Thymus (tissue), 11 donors: ENCODE data around the gene SPATS2. TPM values are rescaled to one million over a fixed set of nuclear protein-coding genes. Genes with fewer than 3 reads are reported as not detected.

Source experiments
- DNase-seq, 9 donors: peaks; one replicate each; pipeline ENCODE4 v3.0.0-alpha.2; 2013; ENCODE audit warnings: low spot score in 9 of 9, low read depth in 6 of 9, missing footprints in 1 of 9
- H3K27ac ChIP-seq, 2 donors: one replicate each; pipeline ENCODE4 v1.5.1; 2013; ENCODE audit warnings: control low read depth in 1 of 2, low read depth in 1 of 2, low read length in 1 of 2, mild to moderate bottlenecking in 1 of 2, moderate library complexity in 1 of 2
- H3K27me3 ChIP-seq, 2 donors: one replicate each; pipeline ENCODE4 v1.5.1; 2013; ENCODE audit warnings: low read length in 1 of 2; ENCODE audit not compliant: control insufficient read depth in 2 of 2, insufficient read depth in 1 of 2
- H3K36me3 ChIP-seq, 2 donors: one replicate each; pipeline ENCODE4 v1.5.1; 2013; ENCODE audit warnings: low read length in 1 of 2, mild to moderate bottlenecking in 1 of 2, moderate library complexity in 1 of 2; ENCODE audit not compliant: control insufficient read depth in 2 of 2, insufficient read depth in 2 of 2
- H3K4me1 ChIP-seq, 2 donors: one replicate each; pipeline ENCODE4 v1.5.1; 2013; ENCODE audit warnings: low read length in 2 of 2; ENCODE audit not compliant: control insufficient read depth in 2 of 2, insufficient read depth in 2 of 2
- H3K4me3 ChIP-seq, 2 donors: one replicate each; pipeline ENCODE4 v1.5.1; 2013; ENCODE audit warnings: low read length in 2 of 2, control low read depth in 1 of 2, mild to moderate bottlenecking in 1 of 2
- H3K9me3 ChIP-seq, 2 donors: one replicate each; pipeline ENCODE4 v1.5.1; 2013; ENCODE audit warnings: low read length in 1 of 2, mild to moderate bottlenecking in 1 of 2; ENCODE audit not compliant: control insufficient read depth in 2 of 2, insufficient read depth in 1 of 2
- WGBS: extraction: QIAGEN DNeasy Blood & Tissue Kit; methylation state at CpG from one replicate; pipeline ENCODE4 v1.1.7; 2013; 5-methylcytosine and 5-hydroxymethylcytosine counted together
- polyA plus RNA-seq: library from polyadenylated mRNA; stranded (reverse); fragments of 200-250 nt; gene quantifications from one replicate; pipeline ENCODE4 v1.2.3, GENCODE V29; 2013
- total RNA-seq: library from RNA; stranded (reverse); fragments of 120-200 nt; gene quantifications from one replicate; pipeline ENCODE4 v1.2.4, GENCODE V29; 2013
- donor health status: healthy.

The SPATS2 gene
- total and polyA plus RNA-seq, 2 donors, result 14.2 to 15.3 TPM

GRCh38 chr12:49334226-49334625 lies 33.0 kb upstream of the SPATS2 start:
- peaks cover 19 to 25% of the 10 kb centered on the region in 2 donors for H3K36me3 ChIP-seq
- WGBS, result 29% methylated on average over 19 of the region's 19 CpGs
- DNase-seq, result no peak
- H3K4me3 ChIP-seq, result no peak overlapping the region
- H3K27ac ChIP-seq, result no peak overlapping the region
- H3K4me1 ChIP-seq, result peaks cover 0 to 23% of the 10 kb centered on the region in 2 donors
- peaks cover 2 to 11% of the 10 kb centered on the region in 2 donors for H3K9me3 ChIP-seq
- peaks cover 65 to 89% of the 10 kb centered on the region in 2 donors for H3K27me3 ChIP-seq

DNA sequence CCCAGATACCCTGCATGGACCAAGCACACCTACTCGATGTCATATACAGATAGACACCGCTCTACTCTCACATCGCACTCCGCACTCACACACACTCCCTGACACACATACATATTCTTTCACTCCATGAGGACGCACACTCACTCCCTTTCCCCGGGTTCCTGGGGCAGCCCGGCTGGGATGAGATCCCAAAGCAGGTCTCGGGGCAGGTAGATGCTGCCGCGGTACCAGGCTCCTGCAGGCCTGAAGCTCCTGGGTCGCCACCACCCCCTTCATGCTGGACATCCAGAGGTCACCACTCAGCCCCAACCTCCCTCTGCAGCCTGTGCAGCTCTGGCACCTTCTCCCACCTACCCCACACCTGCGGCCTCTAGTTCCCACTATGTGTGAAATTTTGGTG lies 32.6 kb upstream of the SPATS2 start:
- Histone ChIP-seq H3K36me3 (peaks cover 15 to 22% of the 10 kb centered on the region in 2 donors), H3K27ac (no peak overlapping the region), H3K9me3 (peaks cover 2 to 11% of the 10 kb centered on the region in 2 donors), H3K27me3 (peaks cover 68 to 94% of the 10 kb centered on the region in 2 donors), H3K4me1 (peaks cover 0 to 23% of the 10 kb centered on the region in 2 donors), H3K4me3 (no peak overlapping the region)
- WGBS, result 56% methylated on average over 12 of the region's 12 CpGs
- no peak for DNase-seq

DNA sequence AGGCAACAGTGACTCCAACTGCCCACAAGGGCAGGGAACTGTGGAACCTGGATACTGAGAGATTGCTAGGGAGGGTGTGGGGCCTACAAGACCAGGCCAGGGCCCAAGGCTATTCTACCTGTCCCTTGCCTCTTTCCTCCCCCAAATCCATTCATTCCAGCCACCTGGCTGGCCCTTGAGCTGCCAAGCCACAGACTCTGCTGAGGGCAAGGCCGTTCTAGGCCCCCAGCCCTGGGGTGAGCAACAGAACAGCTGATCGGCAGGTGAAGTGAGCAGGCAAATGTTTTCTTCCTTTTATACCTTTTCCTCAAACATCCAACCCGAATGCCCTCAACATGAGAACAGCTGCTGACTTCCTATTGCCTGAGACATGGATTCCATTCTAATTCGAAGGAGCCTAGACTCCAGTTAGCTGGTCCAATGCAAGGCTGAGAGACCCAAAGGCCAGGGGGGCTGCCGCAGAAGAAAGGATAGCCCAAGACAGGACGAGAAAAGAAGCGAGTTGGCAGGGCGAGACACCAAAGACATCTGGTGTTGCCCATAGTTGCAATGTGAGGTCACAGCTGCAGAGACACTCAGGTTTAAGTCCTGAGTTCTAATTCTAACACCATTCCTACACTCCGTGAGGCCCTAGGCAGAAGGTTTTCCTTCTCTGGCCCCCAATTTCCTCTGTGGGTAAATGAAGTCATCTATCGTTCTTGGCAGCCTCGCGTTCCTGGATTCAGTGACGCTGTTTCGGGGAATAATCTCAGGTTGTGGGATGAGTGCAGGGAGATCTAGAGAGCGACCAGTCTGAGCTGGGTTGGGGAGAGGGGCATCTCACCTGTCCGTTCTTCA lies 31.9 kb upstream of the SPATS2 start:
- WGBS, result 49% methylated on average over 16 of the region's 16 CpGs
- Histone ChIP-seq H3K27ac (no peak overlapping the region), H3K9me3 (peaks cover 2 to 11% of the 10 kb centered on the region in 2 donors), H3K27me3 (peaks cover 75 to 99% of the 10 kb centered on the region in 2 donors), H3K4me3 (no peak overlapping the region), H3K36me3 (peaks cover 9 to 15% of the 10 kb centered on the region in 2 donors), H3K4me1 (peaks cover 0 to 23% of the 10 kb centered on the region in 2 donors)
- DNase-seq, result no peak

GRCh38 chr12:49335955-49336644 lies 31.2 kb upstream of the SPATS2 start:
- DNase-seq, result no peak
- WGBS, result 14% methylated on average over 72 of the region's 72 CpGs
- Histone ChIP-seq H3K4me3 (no peak overlapping the region), H3K27ac (no peak overlapping the region), H3K9me3 (peaks cover 2 to 11% of the 10 kb centered on the region in 2 donors), H3K4me1 (peaks cover 0 to 23% of the 10 kb centered on the region in 2 donors), H3K27me3 (peaks cover 82 to 100% of the 10 kb centered on the region in 2 donors), H3K36me3 (peaks cover 4 to 8% of the 10 kb centered on the region in 2 donors)

GRCh38 chr12:49336645-49337584 lies 30.3 kb upstream of the SPATS2 start, which contains the start of gene C1QL4:
Gene C1QL4 (minus strand): TSS chr12:49337188. CDS start chr12:49336477, 711 bp downstream.
- peak in 7 of 9 donors; percentile 44 to 88 (median 77) for DNase-seq
- peaks cover 0 to 23% of the 10 kb centered on the region in 2 donors for H3K4me1 ChIP-seq

DNA sequence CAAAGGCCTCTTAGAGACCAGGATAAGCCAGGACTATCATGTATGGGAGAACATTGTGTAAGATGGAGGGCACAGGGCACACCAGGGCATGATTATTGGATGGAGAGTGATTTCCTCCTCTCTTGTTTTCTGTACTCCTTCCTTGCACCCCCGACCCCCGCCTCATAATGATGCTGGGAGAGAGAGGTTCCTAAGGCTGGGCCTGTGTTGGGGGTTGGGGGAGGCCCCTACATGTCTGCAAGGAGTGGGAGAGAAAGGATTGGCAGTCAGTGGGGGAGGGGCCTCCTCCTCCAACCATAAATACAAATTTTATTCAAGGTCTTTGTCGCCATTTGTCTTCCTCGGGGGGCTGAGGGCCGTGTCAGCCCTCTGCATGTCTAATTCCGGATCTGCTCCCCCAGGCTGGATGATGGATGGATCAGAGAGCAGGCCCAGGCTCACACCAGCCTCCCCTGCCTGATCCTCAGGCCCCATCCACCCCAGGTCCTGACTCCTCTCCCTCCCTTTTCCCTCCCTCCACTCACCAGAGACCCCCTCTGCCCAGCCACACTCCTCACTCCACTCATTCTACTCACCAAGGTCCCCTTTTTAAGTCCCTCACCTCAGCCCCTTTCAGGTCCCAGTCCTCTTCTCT lies 28.3 kb upstream of the SPATS2 start:
- DNase-seq, result no peak
- H3K4me3 ChIP-seq, result no peak overlapping the region
- H3K27ac ChIP-seq, result no peak overlapping the region
- peaks cover 3 to 37% of the 10 kb centered on the region in 2 donors for H3K4me1 ChIP-seq
- peaks cover 95 to 100% of the 10 kb centered on the region in 2 donors for H3K27me3 ChIP-seq
- 77% methylated on average over 6 of the region's 6 CpGs for WGBS
- H3K36me3 ChIP-seq, result no peaks in the 10 kb centered on the region
- H3K9me3 ChIP-seq, result peaks cover 2 to 17% of the 10 kb centered on the region in 2 donors

More at GRCh38 chr12:49336645-49337584, 30.3 kb upstream of the SPATS2 start, which contains the start of gene C1QL4:
- WGBS, result 5% methylated on average over 65 of the region's 65 CpGs
- Histone ChIP-seq H3K27ac (no peak within 1 kb of the TSS), H3K4me3 (peak within 1 kb of the TSS in 1 of 2 donors; percentile 40), H3K9me3 (peaks cover 2 to 15% of the 10 kb centered on the region in 2 donors), H3K36me3 (no peaks in the 10 kb centered on the region), H3K27me3 (peaks cover 89 to 100% of the 10 kb centered on the region in 2 donors)

- DNase-seq, result no peak
- no peaks in the 10 kb centered on the region for H3K36me3 ChIP-seq
- H3K9me3 ChIP-seq, result peaks cover 2 to 14% of the 10 kb centered on the region in 2 donors
- peaks cover 3 to 38% of the 10 kb centered on the region in 2 donors for H3K4me1 ChIP-seq
- WGBS, result 73% methylated on average over 5 of the region's 5 CpGs
- no peak overlapping the region for H3K4me3 ChIP-seq
- H3K27ac ChIP-seq, result no peak overlapping the region
- peaks cover 95 to 100% of the 10 kb centered on the region in 2 donors for H3K27me3 ChIP-seq
Measured at GRCh38 chr12:49339464-49339861, 27.8 kb upstream of the SPATS2 start.
